ENCODE data around the gene MYO3A. TPM values are rescaled to one million over a fixed set of nuclear protein-coding genes. Genes with fewer than 3 reads are reported as not detected.

MYO3A gene
- total RNA-seq (2021; ENCODE audit: unreplicated experiment) (not detected), Bru-seq, nascent RNA (not detected), BruChase-seq, experiment 1, labeled RNA remaining after a 6-hour chase (not detected), BruChase-seq, experiment 2, labeled RNA remaining after a 2-hour chase (percentile 1 among the genes with signal in this experiment)
- not detected in 2 replicates for polyA plus RNA-seq (2012)
- long read RNA-seq = 0 reads

GRCh38 chr10:25933653-25934608 lies at the start of gene MYO3A:
Gene MYO3A (plus strand): TSS chr10:25934229. CDS start chr10:25952111, 17,882 bp downstream.
- Histone ChIP-seq H3K27ac (ENCODE audit: low read depth, low read length) (no peak within 1 kb of the TSS), H3K36me3 (ENCODE audit: control insufficient read depth in 1 of 2, insufficient read depth in 2 of 2, low read length in 2 of 2) (no peaks in the 10 kb centered on the region)
- ATAC-seq = no peak

More at GRCh38 chr10:25933653-25934608, at the start of gene MYO3A:
- Histone ChIP-seq H3K4me3 (replicated peaks in 1 of 2; ENCODE audit: low read depth in 1 of 2, low read length in 2 of 2) (no peak within 1 kb of the TSS), H4K20me1 (ENCODE audit: insufficient read depth) (no peaks in the 10 kb centered on the region), H3K4me2 (ENCODE audit: low read length) (no peak within 1 kb of the TSS), H3K27me3 (ENCODE audit: insufficient read depth, low read length) (peaks cover 15% of the 10 kb centered on the region; the same call in 1 of the 2 replicates), H2AFZ (ENCODE audit: low read depth, low read length, poor library complexity, severe bottlenecking) (no peak within 1 kb of the TSS), H3K9me3 (ENCODE audit: control insufficient read depth in 1 of 2, insufficient read depth in 1 of 2, low read depth in 1 of 2, low read length in 2 of 2) (no peaks in the 10 kb centered on the region), H3K9me2 (ENCODE audit: insufficient read depth) (no peaks in the 10 kb centered on the region), H3K9ac (ENCODE audit: low read length) (no peak within 1 kb of the TSS), H3K4me1 (ENCODE audit: control insufficient read depth in 1 of 2, insufficient read depth in 2 of 2, low read length in 2 of 2) (no peaks in the 10 kb centered on the region), H3K79me2 (ENCODE audit: insufficient read depth, low read length) (no peaks in the 10 kb centered on the region)
- ChIA-PET RAD21 (ENCODE audit: low non-redundant PET in 1 of 2, low total read pairs in 2 of 2, uncharacterized antibody in 2 of 2, unreplicated experiment in 2 of 2) (no interaction called here), POLR2A (no interaction called here), CTCF (no interaction called here)
- intact Hi-C loops (cut with micrococcal nuclease) = no loop called here
- BruUV-seq (replicated peaks) = no TSS peak
- DNase-seq (ENCODE audit: low read depth, low spot score) = no peak
- TF ChIP-seq CBX3 (IDR thresholded peaks at IDR 0.05; ENCODE audit: low read depth) = no peak
- TF ChIP-seq MAX (IDR thresholded peaks at IDR 0.05) = no peak
- no peak for TF ChIP-seq ZBTB33 (IDR thresholded peaks at IDR 0.05; ENCODE audit: extremely low read depth, insufficient replicate concordance, low read length)
- no peak for TF ChIP-seq POLR2A (IDR thresholded peaks at IDR 0.05; ENCODE audit: borderline replicate concordance, extremely low read depth, insufficient read depth, insufficient read length)
- no peak for TF ChIP-seq EZH2 (IDR thresholded peaks at IDR 0.05)
- no peak for TF ChIP-seq RAD21 (IDR thresholded peaks at IDR 0.05; ENCODE audit: low read depth)

All from HCT116 (cell line).